Spleen (tissue), 7 donors: Measurements from ENCODE around the gene POLR2A.

Experiments used
- CTCF ChIP-seq, 11 experiments: fragments of 200-600 bp in 7 of 11; fragments of 450-650 bp in 4 of 11; sonication (generic) in 4 of 11; IDR thresholded peaks in 8 of 11; conservative IDR thresholded peaks in 3 of 11; 1 replicate in 7 of 11; 2 replicates in 4 of 11; pipeline versions ENCODE4 v1.4.0 to v1.8.0; 2016 to 2021; ENCODE audit warnings: antibody characterized with exemption in 11 of 11, inconsistent platforms in 4 of 11, mild to moderate bottlenecking in 1 of 11
- POLR2A ChIP-seq, 3 donors: fragments of 450-650 bp; IDR thresholded peaks; one replicate each; pipeline ENCODE4 v1.5.1; 2017; ENCODE audit warnings: antibody characterized with exemption in 3 of 3, mild to moderate bottlenecking in 1 of 3
- POLR2AphosphoS5 ChIP-seq, 3 donors: sonication (generic); formaldehyde crosslinking; IDR thresholded peaks; one replicate each; pipeline ENCODE4 v1.5.1; 2017; ENCODE audit warnings: antibody characterized with exemption in 3 of 3
- donor health status: DM: no; HTN: no; CAD: no; lungs with moderate emphysema.
- donor health status: DM: no; HTN: no; CAD: no.
- donor health status: DM: no; HTN: no; CAD: no.

DNA sequence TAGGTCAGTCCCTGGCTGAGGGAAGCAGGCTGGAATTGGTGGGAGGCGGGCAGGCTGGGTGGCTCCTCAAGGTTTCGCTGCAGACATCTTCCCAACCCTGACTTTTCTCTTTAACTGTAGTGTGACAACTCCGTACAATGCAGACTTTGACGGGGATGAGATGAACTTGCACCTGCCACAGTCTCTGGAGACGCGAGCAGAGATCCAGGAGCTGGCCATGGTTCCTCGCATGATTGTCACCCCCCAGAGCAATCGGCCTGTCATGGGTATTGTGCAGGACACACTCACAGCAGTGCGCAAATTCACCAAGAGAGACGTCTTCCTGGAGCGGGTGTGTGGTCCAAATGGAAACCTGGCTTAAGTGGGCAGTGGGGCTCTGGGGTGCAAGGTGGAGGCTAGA lies 15.0 kb downstream of the POLR2A start:
- TF ChIP-seq CTCF (IDR thresholded peaks at IDR 0.05 in 8 of 11, conservative IDR thresholded peaks at IDR 0.05 in 3 of 11) = no peak
- no peak for TF ChIP-seq POLR2A (IDR thresholded peaks at IDR 0.05)
- no peak for TF ChIP-seq POLR2AphosphoS5 (IDR thresholded peaks at IDR 0.05)
